ENCODE results near the gene PEF1.

The PEF1 gene

GRCh38 chr1:31671147-31671546, 26.5 kb upstream of the PEF1 start:
- DNase-seq (ENCODE audit: low read depth), result no peak

GRCh38 chr1:31670593-31670964, 25.9 kb upstream of the PEF1 start:
- DNase-seq (ENCODE audit: low read depth), result no peak

DNA sequence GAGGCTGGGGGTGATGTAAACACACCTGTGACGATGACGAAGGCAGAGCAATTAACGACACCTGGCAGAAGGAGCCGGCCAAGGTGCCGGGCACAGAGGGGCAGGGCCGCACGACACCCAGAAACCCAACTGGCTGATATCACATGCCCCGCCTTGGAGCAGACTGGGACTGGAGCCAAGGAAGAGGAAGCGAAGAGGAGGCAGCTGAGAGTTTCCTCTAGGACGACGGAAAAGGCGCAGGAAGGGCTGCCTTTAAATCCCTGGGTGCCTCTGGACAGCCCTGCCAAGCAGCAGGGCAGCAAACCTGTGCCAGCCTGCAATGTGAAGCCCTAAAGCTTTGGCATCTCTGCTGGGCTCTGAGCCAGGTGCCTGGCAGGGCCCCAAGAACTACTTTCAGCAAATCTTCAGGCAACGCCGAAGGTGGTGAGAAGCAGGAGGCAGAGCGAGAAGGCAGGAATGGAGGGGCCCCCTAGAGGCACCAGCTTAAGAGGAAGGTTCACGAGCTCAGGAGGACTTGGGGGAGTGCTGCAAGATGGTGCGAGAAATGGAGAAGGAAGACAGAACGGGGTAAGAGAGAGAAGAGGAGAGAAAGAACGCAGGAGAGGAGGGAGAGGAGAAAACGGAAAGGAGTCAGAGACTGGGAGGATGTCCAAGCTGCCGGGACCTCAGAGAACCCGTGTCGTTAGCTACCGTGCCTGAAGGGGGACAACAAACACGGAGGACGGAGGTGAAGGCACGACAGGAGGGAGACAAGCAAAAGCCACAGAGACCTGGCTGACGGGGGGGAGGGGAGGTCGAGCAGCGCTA, 25.3 kb upstream of the PEF1 start:
- no peak for DNase-seq (ENCODE audit: low read depth)

DNA sequence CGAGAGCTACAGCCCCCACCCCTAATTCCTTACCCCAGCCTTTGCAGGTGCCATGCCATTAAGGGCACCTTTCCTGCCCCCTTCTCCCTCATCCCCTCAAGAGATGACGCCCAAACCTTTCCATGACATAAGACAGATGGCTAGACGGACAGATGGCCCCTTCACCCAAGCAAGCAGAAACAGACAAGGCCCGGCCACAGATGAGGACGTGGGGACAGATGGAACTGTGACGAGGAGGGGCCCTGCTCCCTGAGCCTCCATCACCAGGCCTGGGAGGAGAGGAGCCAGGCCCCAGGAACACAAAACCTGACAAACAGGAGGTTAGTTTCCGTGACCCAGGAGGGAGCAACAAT, 24.7 kb upstream of the PEF1 start:
- DNase-seq (ENCODE audit: low read depth), result no peak

DNA sequence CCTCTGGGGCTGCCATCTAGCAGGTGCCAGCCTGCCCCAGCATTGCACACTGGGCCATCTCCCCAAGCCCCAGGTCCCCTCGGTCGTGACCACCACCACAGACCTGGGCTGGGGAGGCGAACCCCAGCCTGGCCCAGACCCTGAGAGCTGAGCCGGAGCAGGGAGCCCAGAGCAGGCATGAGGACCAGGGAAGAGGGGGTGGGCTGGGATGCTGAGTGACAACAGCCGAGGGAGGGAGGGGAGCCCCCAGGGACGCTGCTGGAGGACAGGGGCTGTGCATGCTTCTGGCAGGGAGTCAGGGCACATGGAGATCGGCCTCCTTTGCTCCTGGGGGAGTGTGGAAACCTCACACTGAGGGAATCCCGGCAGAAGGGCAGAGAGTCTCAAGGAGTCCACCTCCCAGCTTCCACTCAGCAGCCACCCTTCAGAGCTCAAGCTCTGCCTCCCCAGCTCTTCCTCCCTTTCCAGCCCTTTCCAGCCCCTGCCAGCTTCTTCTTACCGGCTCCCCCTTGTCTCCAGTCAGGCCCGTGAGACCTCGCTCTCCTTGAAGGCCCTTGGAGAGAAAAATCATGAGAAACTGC, 23.7 kb upstream of the PEF1 start:
- DNase-seq (ENCODE audit: low read depth), result no peak

- no peak for DNase-seq (ENCODE audit: low read depth)
These were observed 22.5 kb upstream of the PEF1 start for GRCh38 chr1:31667065-31667785.

DNA sequence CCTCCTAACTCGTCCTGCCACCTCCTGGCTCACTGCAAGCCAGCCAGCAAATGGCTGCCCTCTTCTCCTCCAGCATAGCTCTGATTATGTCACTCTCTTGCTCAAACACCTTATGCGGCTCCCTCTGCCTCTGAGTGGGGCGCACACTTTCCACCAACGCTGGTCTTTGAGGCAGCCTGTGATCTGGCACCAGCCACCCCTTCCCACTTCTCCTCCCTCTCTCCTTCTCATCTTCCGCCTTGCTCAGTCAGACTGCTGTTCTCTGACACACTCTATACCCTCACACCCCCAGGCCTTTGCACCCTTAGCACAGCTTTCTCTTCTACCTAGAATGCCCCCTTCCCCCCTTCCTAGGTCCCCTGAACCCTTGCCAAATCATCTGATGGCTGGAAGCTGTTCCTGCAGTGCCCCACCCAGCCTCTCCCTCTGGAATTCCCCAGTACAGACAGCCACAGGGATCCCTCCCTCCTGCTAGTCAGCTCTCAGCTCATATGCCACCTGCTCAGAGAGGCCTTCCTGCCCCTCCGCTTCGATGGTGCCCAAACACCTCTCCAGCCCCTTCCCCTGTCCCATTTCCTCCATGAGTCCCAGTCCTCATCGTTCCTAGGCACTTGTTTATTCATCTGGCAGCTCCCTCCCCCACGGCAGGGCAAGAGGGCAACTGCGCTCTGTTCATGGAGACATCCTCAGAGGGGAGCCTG, 21.7 kb upstream of the PEF1 start:
- DNase-seq (ENCODE audit: low read depth), result no peak

GRCh38 chr1:31665234-31665878, 20.7 kb upstream of the PEF1 start:
- DNase-seq (ENCODE audit: low read depth), result no peak

DNA sequence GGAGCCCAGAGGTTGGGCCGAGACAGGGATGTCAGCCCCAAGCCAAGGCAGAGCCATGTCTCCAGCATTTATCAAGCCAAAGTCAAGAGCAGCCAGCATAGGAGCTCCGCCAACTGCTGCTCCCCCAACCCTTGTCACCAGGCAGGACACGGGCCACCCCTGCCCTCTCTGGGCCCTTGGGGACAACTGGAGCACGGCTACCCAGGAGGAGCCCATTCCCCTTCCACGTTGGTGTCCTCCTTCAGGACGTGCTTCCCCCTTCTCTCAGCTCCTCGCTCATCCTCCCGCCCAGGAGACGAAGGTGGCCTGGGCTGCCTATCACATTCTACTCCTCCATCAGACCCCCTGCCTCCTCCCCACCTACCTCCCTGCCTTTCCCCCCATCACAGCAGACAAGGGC, 19.9 kb upstream of the PEF1 start:
- no peak for DNase-seq (ENCODE audit: low read depth)

DNA sequence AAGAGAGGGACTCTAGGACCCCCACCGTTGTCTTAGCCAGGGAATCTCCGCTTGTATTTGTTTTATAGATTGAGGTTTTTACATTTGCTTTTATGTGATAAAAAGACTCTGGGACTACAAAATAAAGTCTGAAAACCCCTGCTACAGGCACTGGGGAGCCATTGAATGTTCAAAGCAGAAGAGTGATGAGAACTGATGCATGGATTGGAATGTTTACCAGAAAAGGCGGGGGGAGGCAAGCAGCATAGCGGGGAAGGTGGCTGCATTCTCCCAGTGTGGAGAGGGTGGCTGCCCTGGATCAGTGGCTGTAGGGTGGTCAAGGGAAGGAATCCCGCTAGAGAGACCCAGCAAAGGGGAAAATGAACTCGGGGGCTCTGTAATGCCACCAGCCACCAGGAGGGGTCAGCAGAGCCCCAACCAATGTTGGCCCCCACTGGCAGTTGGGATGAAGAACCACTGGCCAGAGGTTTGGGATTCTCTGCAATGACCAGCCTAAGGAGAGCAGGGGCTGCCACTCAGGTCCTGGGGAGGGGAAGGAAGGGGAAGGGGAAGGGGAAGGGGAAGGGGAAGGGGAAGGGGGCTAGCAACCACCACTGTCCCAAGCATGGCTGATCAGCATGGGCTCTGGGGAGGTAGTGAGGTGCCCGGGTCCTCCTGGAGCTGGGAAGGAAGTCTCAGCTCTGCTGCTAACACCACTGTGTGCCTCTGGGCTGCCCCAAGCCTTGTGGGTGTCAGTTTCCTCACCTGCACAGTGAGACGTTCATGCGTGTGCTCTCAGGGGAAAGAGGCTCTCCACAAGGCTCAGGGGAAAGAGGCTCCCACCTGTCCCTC, 19.2 kb upstream of the PEF1 start:
- DNase-seq (ENCODE audit: low read depth), result peak; percentile 21

DNA sequence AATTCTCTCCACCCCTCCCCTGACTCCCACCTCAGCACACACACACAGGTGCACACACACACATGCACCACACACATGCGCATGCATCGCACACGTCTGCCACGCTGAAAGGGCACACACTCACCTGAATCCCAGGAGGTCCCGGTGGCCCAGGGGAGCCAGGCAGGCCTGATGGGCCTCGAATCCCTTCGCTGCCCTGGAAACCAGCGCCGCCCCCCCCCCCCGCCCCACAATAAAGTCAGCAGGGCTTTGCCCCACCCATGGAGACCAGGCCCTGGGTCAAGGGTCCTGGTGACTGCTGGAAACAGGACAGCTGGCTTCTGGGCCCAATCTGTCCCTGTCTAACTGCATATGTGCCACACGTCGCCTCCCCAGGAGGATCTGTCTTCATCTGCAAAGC, 17.8 kb upstream of the PEF1 start:
- DNase-seq (ENCODE audit: low read depth), result no peak

- DNase-seq (ENCODE audit: low read depth), result no peak
These were observed 17.2 kb upstream of the PEF1 start for GRCh38 chr1:31661856-31662255.

DNA sequence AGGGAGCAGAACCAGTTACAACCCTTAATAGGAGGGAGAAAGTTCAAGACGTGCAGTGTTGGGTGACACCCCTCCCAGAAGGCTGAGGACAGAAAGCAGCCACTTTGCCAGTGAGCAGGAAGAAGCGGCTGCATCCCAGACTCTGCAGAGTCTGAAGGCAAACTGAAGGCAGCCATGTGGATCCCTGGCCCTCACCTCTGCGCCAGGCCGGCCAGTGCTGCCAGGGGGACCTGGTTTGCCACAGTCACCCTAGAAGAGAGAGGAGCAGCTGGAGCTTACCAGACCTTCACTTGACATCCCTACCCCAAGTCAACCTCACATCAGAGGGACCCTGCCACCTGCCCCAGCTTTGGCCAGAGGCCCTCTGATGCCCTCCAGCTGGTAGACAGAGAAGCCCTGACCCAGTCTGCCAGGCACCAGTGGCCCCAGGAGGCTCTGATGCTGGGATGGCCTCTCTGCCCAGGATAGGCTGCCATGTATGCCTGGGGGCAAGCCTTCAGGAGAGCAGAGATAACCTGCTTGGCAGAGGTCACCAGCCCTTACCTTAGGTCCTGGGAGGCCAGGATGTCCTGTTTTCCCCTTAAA, 16.3 kb upstream of the PEF1 start:
- no peak for DNase-seq (ENCODE audit: low read depth)

GRCh38 chr1:31659889-31660288, 15.2 kb upstream of the PEF1 start:
- no peak for DNase-seq (ENCODE audit: low read depth)

- DNase-seq (ENCODE audit: low read depth), result no peak
These were observed 14.0 kb upstream of the PEF1 start for GRCh38 chr1:31658721-31659120.

GRCh38 chr1:31657972-31658510, 13.4 kb upstream of the PEF1 start:
- no peak for DNase-seq (ENCODE audit: low read depth)

GRCh38 chr1:31657020-31657804, 12.5 kb upstream of the PEF1 start:
- DNase-seq (ENCODE audit: low read depth), result no peak

- DNase-seq (ENCODE audit: low read depth), result no peak
These were observed 11.1 kb upstream of the PEF1 start for GRCh38 chr1:31655756-31656155.

- DNase-seq (ENCODE audit: low read depth), result no peak
These were observed 10.4 kb upstream of the PEF1 start for GRCh38 chr1:31655104-31655503.

DNA sequence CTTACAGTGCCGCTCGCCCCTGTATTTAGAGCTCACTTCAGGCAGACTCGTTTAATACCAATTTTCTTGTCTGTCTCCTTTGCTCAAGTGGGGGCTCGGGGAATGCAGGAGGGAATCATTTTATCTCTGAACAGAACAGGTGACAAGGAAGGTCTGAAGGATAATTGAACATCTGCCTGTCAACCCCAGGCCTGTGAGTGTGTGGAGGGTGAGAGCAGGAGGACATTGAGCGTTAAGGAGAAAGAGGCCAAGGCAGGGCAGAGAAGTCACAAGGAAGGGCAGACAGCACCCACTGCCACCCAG, 9.7 kb upstream of the PEF1 start:
- DNase-seq (ENCODE audit: low read depth), result no peak

Data from stimulated activated CD8-positive, alpha-beta memory T cell treated with anti-CD3 and anti-CD28 coated beads, Interleukin-12 subunit alpha, Interleukin-12 subunit beta, amount 100 ng/mL, for 4 hours (primary cell).